B cell (primary cell): ENCODE measurements around the gene NUP58. TPM values are rescaled to one million over a fixed set of nuclear protein-coding genes. Genes with fewer than 3 reads are reported as not detected.

ENCODE experiments used
- ATAC-seq: fragments of 200-7000 bp; cut with Tn5 transposase; one replicate; pipeline ENCODE4 v1.10.0; 2021; ENCODE audit warnings: low read depth, mild to moderate bottlenecking, moderate number of reproducible peaks, moderate library complexity
- CTCF ChIA-PET: fragments of 350-600 bp; sonication (Branson Sonifier 250); formaldehyde crosslinking; loops from one replicate; lab custom pipeline; 2021; ENCODE audit warnings: antibody characterized with exemption, inconsistent platforms; lab: Charles Lee
- POLR2A ChIA-PET: fragments of 350-600 bp; sonication (Branson Sonifier 250); formaldehyde crosslinking; loops from one replicate; lab custom pipeline; 2021; ENCODE audit warnings: antibody characterized with exemption; lab: Charles Lee
- DNase-seq: peaks from one replicate; pipeline ENCODE4 v3.0.0; 2013
- H2AFZ ChIP-seq: 2 replicates; pipeline ENCODE4 v1.6.1; 2012; ENCODE audit warnings: mild to moderate bottlenecking, low read depth, low read length; ENCODE audit not compliant: insufficient read depth, poor library complexity, severe bottlenecking
- H3K27ac ChIP-seq, 2 donors: 1 replicate in 1 of 2; 2 replicates in 1 of 2; pipeline ENCODE4 v1.5.1; 2012 to 2013; ENCODE audit warnings: low read length in 2 of 2, mild to moderate bottlenecking in 2 of 2, moderate library complexity in 1 of 2
- H3K27me3 ChIP-seq, 4 experiments: fragments of 200-600 bp in 1 of 4; sonication (generic) in 1 of 4; replicated peaks in 1 of 4; 1 replicate in 2 of 4; 2 replicates in 2 of 4; pipeline versions ENCODE4 v1.6.1 to v1.7.0; 2013 to 2016; ENCODE audit warnings: low read length in 3 of 4, mild to moderate bottlenecking in 2 of 4, mixed read lengths in 1 of 4, moderate library complexity in 1 of 4; ENCODE audit not compliant: insufficient read depth in 4 of 4, control insufficient read depth in 3 of 4; ENCODE audit errors: control extremely low read depth in 1 of 4
- H3K36me3 ChIP-seq, 2 experiments: replicated peaks in 1 of 2; 1 replicate in 1 of 2; 2 replicates in 1 of 2; pipeline versions ENCODE4 v1.6.1 to v1.7.1; 2013; ENCODE audit warnings: low read length in 1 of 2; ENCODE audit not compliant: insufficient read depth in 2 of 2, control insufficient read depth in 1 of 2; ENCODE audit errors: control extremely low read depth in 1 of 2, extremely low read depth in 1 of 2
- H3K4me1 ChIP-seq, 2 donors: fragments of 200-600 bp in 1 of 2; sonication (generic) in 1 of 2; 1 replicate in 1 of 2; 2 replicates in 1 of 2; pipeline versions ENCODE4 v1.5.1 to v1.6.1; 2013 to 2017; ENCODE audit warnings: low read length in 2 of 2; ENCODE audit not compliant: control insufficient read depth in 2 of 2, insufficient read depth in 2 of 2
- H3K4me2 ChIP-seq: replicated peaks from 2 replicates; pipeline ENCODE3; 2012; ENCODE audit warnings: mild to moderate bottlenecking, low read depth, low read length; ENCODE audit not compliant: poor library complexity, severe bottlenecking
- H3K4me3 ChIP-seq, 5 experiments: fragments of 200-600 bp in 1 of 5; sonication (generic) in 1 of 5; 1 replicate in 3 of 5; 2 replicates in 2 of 5; pipeline versions ENCODE4 v1.5.1 to v1.7.0; 2011 to 2016; ENCODE audit warnings: low read length in 4 of 5, mild to moderate bottlenecking in 4 of 5, low read depth in 2 of 5, control low read depth in 1 of 5, moderate library complexity in 1 of 5; ENCODE audit not compliant: insufficient read depth in 1 of 5; ENCODE audit errors: control extremely low read depth in 1 of 5, extremely low read depth in 1 of 5
- H3K79me2 ChIP-seq: fragments of 200-600 bp; sonication (generic); one replicate; pipeline ENCODE4 v1.6.0; 2016; ENCODE audit warnings: low read length; ENCODE audit not compliant: control insufficient read depth, insufficient read depth
- H3K9ac ChIP-seq: fragments of 200-600 bp; sonication (generic); 2 replicates; pipeline ENCODE4 v1.6.1; 2017; ENCODE audit warnings: mild to moderate bottlenecking, low read length, moderate library complexity
- H3K9me3 ChIP-seq, 3 donors: one replicate each; pipeline versions ENCODE4 v1.6.1 to v1.7.1; 2013; ENCODE audit warnings: low read length in 2 of 3; ENCODE audit not compliant: control insufficient read depth in 2 of 3, insufficient read depth in 1 of 3; ENCODE audit errors: control extremely low read depth in 1 of 3
- H4K20me1 ChIP-seq: 2 replicates; pipeline ENCODE4 v1.6.0; 2012; ENCODE audit warnings: mild to moderate bottlenecking, low read length; ENCODE audit not compliant: insufficient read depth, control insufficient read depth, poor library complexity, severe bottlenecking
- H3K27ac Mint-ChIP-seq: one replicate; pipeline ENCODE4 v1.8.0; 2021; ENCODE audit warnings: mixed read lengths
- H3K27me3 Mint-ChIP-seq: one replicate; pipeline ENCODE4 v1.8.0; 2021; ENCODE audit warnings: mixed read lengths
- H3K4me1 Mint-ChIP-seq: one replicate; pipeline ENCODE4 v1.8.0; 2021; ENCODE audit warnings: mixed read lengths
- H3K4me3 Mint-ChIP-seq: one replicate; pipeline ENCODE4 v1.8.0; 2021; ENCODE audit warnings: mixed read lengths
- H3K9me3 Mint-ChIP-seq: one replicate; pipeline ENCODE4 v1.8.0; 2022; ENCODE audit warnings: mixed read lengths; ENCODE audit not compliant: insufficient read depth
- EZH2 ChIP-seq: IDR thresholded peaks from 2 replicates; pipeline ENCODE4 v1.6.1; 2012; ENCODE audit warnings: borderline replicate concordance, low read depth, mild to moderate bottlenecking, moderate library complexity, low read length; ENCODE audit not compliant: insufficient read depth, poor library complexity, severe bottlenecking
- WGBS: methylation state at CpG from one replicate; pipeline ENCODE4 v1.1.5; 2013; ENCODE audit warnings: missing lambda C conversion rate; ENCODE audit not compliant: insufficient coverage; 5-methylcytosine and 5-hydroxymethylcytosine counted together
- intact Hi-C: fragments of 100-400 bp; cut with micrococcal nuclease; formaldehyde crosslinking; loops from one replicate; pipeline ENCODE4 v1.10.0; 2022
- polyA plus RNA-seq: library from polyadenylated mRNA; depleted of rRNA; stranded (reverse); fragments of >200 nt; gene quantifications from 2 replicates; pipeline ENCODE4 v1.2.3, GENCODE V29; 2012
- total RNA-seq, 2 donors: library from RNA; stranded (reverse); fragments of 120-200 nt in 1 of 2; gene quantifications; 1 replicate in 1 of 2; 2 replicates in 1 of 2; pipeline versions ENCODE4 v1.2.3 to v1.2.4, GENCODE V29; 2013 to 2022
- TF ChIP-seq, protein P1 (sequence below): fragments of 200-600 bp; IDR thresholded peaks from one replicate; pipeline ENCODE4 v1.8.0; 2022; ENCODE audit warnings: antibody characterized with exemption, mild to moderate bottlenecking

The NUP58 gene
- total and polyA plus RNA-seq, 2 donors (not counting 1 experiment from before 2014, with no cell fraction given) = 11.8 to 41.0 TPM

DNA sequence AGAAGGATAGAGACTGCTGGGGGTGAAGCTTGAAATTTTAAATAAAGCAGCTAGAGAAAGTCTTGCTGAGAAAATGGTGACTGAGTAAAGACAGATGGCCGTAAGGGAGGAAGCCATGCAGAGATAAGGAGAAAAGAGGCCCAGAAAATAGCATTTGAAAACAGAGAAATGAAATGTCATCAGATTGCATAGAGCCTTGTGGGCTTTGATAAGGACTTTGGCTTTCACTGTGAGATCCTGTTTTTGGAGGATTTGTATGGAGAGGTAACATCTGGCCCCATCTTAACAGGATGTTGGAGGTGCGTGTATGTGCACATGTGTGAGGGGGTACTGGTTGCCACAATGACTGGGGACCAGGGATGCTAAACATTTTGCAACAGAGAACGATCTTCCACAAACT lies 50.8 kb downstream of the NUP58 start:
- 23% methylated on average over 3 of the region's 3 CpGs for WGBS
- Histone ChIP-seq H3K27me3 (no peaks in the 10 kb centered on the region), H3K9me3 (peaks cover 0 to 5% (median 0%) of the 10 kb centered on the region in 3 donors), H3K27ac (no peak overlapping the region), H2AFZ (no peak overlapping the region), H3K79me2 (no peaks in the 10 kb centered on the region), H4K20me1 (no peaks in the 10 kb centered on the region), H3K4me2 (no peak overlapping the region), H3K4me1 (no peaks in the 10 kb centered on the region), H3K9ac (no peak overlapping the region), H3K4me3 (no peak overlapping the region), H3K36me3 (no peaks in the 10 kb centered on the region)
- Mint-ChIP-seq H3K27me3 (peaks cover 38% of the 10 kb centered on the region), H3K9me3 (no peaks in the 10 kb centered on the region), H3K4me3 (no peak overlapping the region), H3K4me1 (no peaks in the 10 kb centered on the region), H3K27ac (no peak overlapping the region)
- no peak for ATAC-seq
- no peak for DNase-seq
- ChIA-PET CTCF (no interaction called here), POLR2A (no interaction called here)
- no peak for TF ChIP-seq EZH2
- TF ChIP-seq, protein P1, sequence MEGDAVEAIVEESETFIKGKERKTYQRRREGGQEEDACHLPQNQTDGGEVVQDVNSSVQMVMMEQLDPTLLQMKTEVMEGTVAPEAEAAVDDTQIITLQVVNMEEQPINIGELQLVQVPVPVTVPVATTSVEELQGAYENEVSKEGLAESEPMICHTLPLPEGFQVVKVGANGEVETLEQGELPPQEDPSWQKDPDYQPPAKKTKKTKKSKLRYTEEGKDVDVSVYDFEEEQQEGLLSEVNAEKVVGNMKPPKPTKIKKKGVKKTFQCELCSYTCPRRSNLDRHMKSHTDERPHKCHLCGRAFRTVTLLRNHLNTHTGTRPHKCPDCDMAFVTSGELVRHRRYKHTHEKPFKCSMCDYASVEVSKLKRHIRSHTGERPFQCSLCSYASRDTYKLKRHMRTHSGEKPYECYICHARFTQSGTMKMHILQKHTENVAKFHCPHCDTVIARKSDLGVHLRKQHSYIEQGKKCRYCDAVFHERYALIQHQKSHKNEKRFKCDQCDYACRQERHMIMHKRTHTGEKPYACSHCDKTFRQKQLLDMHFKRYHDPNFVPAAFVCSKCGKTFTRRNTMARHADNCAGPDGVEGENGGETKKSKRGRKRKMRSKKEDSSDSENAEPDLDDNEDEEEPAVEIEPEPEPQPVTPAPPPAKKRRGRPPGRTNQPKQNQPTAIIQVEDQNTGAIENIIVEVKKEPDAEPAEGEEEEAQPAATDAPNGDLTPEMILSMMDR = no peak
- intact Hi-C loops = no loop called here

DNA sequence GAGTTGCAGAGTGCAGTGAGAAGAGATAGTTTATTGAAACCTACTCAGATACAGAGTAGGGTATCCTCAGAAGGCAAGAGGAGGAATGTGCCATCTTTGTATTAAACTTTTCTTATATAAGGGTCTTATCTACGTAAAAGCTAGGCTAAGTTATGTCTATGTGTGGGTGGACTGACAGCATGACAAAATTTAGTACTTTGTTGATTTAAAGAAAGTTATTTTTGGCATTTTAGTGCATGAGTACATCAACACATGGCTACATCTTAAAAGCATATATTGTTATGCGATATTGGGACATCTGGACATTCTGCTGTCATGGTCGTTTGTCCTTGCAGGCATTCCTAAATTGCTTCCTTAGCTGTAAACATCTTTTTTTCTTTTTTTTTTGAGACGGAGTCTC lies 51.4 kb downstream of the NUP58 start:
- ChIA-PET POLR2A (no interaction called here), CTCF (interaction anchor here (0.7 kb wide), 1 partner anchor 121 kb away, joined by 3 read pairs; no protein-coding TSS in a partner anchor)
- H3K9ac ChIP-seq = no peak overlapping the region
- H3K27me3 ChIP-seq = no peaks in the 10 kb centered on the region
- no peaks in the 10 kb centered on the region for H3K4me1 ChIP-seq
- no peak overlapping the region for H2AFZ ChIP-seq
- no peak overlapping the region for H3K4me3 ChIP-seq
- no peak overlapping the region for H3K27ac ChIP-seq
- ATAC-seq = no peak
- 100% methylated on average over 3 of the region's 4 CpGs for WGBS
- intact Hi-C loops = no loop called here
- H3K27me3 Mint-ChIP-seq = peaks cover 41% of the 10 kb centered on the region
- no peaks in the 10 kb centered on the region for H3K4me1 Mint-ChIP-seq
- no peak overlapping the region for H3K27ac Mint-ChIP-seq
- no peak overlapping the region for H3K4me2 ChIP-seq
- H3K9me3 Mint-ChIP-seq = peaks cover 2% of the 10 kb centered on the region
- TF ChIP-seq EZH2 = no peak
- TF ChIP-seq, protein P1 = no peak
- no peaks in the 10 kb centered on the region for H4K20me1 ChIP-seq
- H3K79me2 ChIP-seq = no peaks in the 10 kb centered on the region
- H3K9me3 ChIP-seq = peaks cover 0 to 5% (median 0%) of the 10 kb centered on the region in 3 donors
- H3K36me3 ChIP-seq = no peaks in the 10 kb centered on the region
- DNase-seq = no peak
- no peak overlapping the region for H3K4me3 Mint-ChIP-seq
